CD4-positive, alpha-beta T cell treated with Interleukin-21 for 1 hour (primary cell): ENCODE data around the gene LCE2D.
"Not testable (repeated sequence)": the region's sequence is repeated elsewhere in the genome, so short reads cannot be mapped to it uniquely, and the experiment has no call there.

ENCODE experiments used
- DNase-seq: peaks from one replicate; pipeline ENCODE4 v3.0.0-alpha.2; 2020

The LCE2D gene

GRCh38 chr1:152663098-152663497 is at the start of gene LCE2D:
TSS of gene LCE2D (plus strand) at chr1:152663380. CDS start at chr1:152664106, 726 bp downstream.
- DNase-seq, result no peak

GRCh38 chr1:152613511-152613910 is 49.7 kb upstream of the LCE2D start, which contains the start of gene LCE3B:
TSS of gene LCE3B (plus strand) at chr1:152613811. CDS start at chr1:152613811, 0 bp downstream.
- no peak for DNase-seq

- no peak for DNase-seq
Measured at GRCh38 chr1:152621993-152622392, 41.2 kb upstream of the LCE2D start.

- no peak for DNase-seq
Measured at GRCh38 chr1:152622803-152623202, 40.4 kb upstream of the LCE2D start, which contains the start of gene LCE3A. TSS of gene LCE3A (minus strand) at chr1:152623103. CDS start at chr1:152623103, 0 bp downstream.

- DNase-seq, result no peak
Measured at GRCh38 chr1:152623203-152623844, 39.9 kb upstream of the LCE2D start.

GRCh38 chr1:152626744-152627143 is 36.4 kb upstream of the LCE2D start:
- no peak for DNase-seq

- DNase-seq, result no peak
Measured at GRCh38 chr1:152630596-152630995, 32.6 kb upstream of the LCE2D start.

- DNase-seq, result no peak
Measured at GRCh38 chr1:152640351-152640750, 22.8 kb upstream of the LCE2D start.

GRCh38 chr1:152643945-152644344 is 19.2 kb upstream of the LCE2D start:
- no peak for DNase-seq

GRCh38 chr1:152645146-152645545 is 18.0 kb upstream of the LCE2D start:
- no peak for DNase-seq

- no peak for DNase-seq
Measured at GRCh38 chr1:152646656-152647055, 16.5 kb upstream of the LCE2D start.

- DNase-seq, result peak; percentile 44
Measured at GRCh38 chr1:152654110-152654509, 9.1 kb upstream of the LCE2D start.

GRCh38 chr1:152656459-152656858 is 6.7 kb upstream of the LCE2D start:
- no peak for DNase-seq

GRCh38 chr1:152657677-152658076 is 5.5 kb upstream of the LCE2D start:
- DNase-seq, result no peak

- DNase-seq, result no peak
Measured at GRCh38 chr1:152658649-152659048, 4.5 kb upstream of the LCE2D start.

GRCh38 chr1:152666171-152666570 is 3.0 kb downstream of the LCE2D start:
- DNase-seq, result not testable (repeated sequence)

GRCh38 chr1:152667648-152668047 is 4.5 kb downstream of the LCE2D start:
- no peak for DNase-seq

GRCh38 chr1:152673016-152673415 is 9.8 kb downstream of the LCE2D start:
- no peak for DNase-seq

- not testable (repeated sequence) for DNase-seq
Measured at GRCh38 chr1:152674983-152675382, 11.8 kb downstream of the LCE2D start, which contains the start of gene LCE2C. TSS of gene LCE2C (plus strand) at chr1:152675279. CDS start at chr1:152676016, 737 bp downstream.

GRCh38 chr1:152679459-152679858 is 16.3 kb downstream of the LCE2D start:
- no peak for DNase-seq

- DNase-seq, result no peak
Measured at GRCh38 chr1:152681616-152682015, 18.4 kb downstream of the LCE2D start.

GRCh38 chr1:152683846-152684245 is 20.7 kb downstream of the LCE2D start:
- DNase-seq, result no peak

- not testable (repeated sequence) for DNase-seq
Measured at GRCh38 chr1:152685823-152686222, 22.6 kb downstream of the LCE2D start, which contains the start of gene LCE2B. TSS of gene LCE2B (plus strand) at chr1:152686123. CDS start at chr1:152686844, 721 bp downstream.

- no peak for DNase-seq
Measured at GRCh38 chr1:152697701-152698600, 34.8 kb downstream of the LCE2D start, which contains the start of gene LCE2A. TSS of gene LCE2A (plus strand) at chr1:152698345. CDS start at chr1:152698902, 557 bp downstream.
